Hippocampal formation (tissue), 2 donors: ENCODE data around the gene ZNF772.
A peak's percentile ranks its signal among the peaks of the same experiment; 100 is the strongest.
"Not testable (repeated sequence)": the region's sequence is repeated elsewhere in the genome, so short reads cannot be mapped to it uniquely, and the experiment has no call there.

ENCODE experiments used
- DNase-seq, 2 donors: peaks; one replicate each; lab custom pipeline; 2025; lab: John Stamatoyannopoulos, UW

Gene ZNF772

GRCh38 chr19:57477191-57478008 is at the start of gene ZNF772:
Gene ZNF772 (minus strand): TSS chr19:57477566. CDS start chr19:57477309, 257 bp downstream.
- peak; percentile 80 to 90 for DNase-seq

- not testable (repeated sequence) for DNase-seq
Measured at GRCh38 chr19:57518021-57518420, 40.7 kb upstream of the ZNF772 start.

DNA sequence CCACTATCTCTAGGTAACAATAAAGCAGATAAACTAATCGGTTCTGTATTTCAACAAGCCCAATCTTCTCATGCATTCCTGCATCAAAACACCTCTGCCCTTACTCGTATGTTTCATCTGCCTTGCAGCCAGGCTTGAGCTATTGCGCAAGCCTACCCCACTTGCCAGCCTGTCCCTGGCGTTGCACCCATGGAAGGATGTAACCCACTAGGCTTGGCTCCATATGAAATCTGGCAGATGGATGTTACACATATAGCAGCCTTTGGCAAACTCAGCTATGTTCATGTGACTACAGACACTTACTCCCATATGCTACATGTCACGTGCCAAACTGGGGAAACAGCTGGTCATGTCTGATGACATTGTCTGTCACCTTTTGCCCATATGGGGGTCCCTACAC is 37.9 kb upstream of the ZNF772 start:
- DNase-seq = no peak

DNA sequence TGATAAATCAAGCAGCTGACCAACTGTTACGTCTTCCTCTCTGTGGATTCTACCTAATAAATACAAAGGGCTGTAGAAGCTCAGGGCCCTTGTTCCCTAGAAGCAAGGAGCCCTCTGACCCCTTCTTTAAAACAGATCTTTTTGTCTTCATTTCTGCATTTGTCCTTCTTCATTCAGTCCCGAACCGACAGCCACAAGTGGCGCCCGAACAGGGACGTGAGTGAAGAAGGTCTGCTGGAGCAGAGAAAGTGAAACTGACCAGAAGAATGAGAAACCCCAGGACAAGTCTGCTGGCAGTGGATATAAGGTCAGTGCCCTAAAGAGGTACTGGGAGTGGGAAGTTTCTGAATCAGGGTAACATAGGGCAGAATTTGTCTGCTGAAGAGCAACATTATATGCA is 35.5 kb upstream of the ZNF772 start:
- no peak for DNase-seq

DNA sequence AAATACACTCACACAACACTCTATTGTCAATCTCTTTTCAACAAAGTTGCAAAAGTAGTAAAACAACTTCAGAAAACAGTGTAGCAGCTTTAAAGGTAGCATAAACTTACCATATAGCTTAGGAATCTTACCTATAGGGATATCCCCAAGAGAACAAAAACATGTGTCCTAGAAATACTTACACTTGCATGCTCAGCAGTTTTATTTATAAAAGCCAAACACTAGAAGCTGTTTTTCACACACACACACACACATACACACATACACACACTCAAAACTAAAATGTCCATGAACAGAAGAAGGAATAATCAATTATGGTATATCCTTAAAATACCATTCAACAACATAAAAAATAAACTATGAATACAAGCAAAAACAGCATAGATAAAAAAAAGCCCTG is 34.1 kb upstream of the ZNF772 start:
- no peak for DNase-seq

GRCh38 chr19:57506163-57506562 is 28.8 kb upstream of the ZNF772 start:
- DNase-seq = no peak

- DNase-seq = not testable (repeated sequence)
Measured at GRCh38 chr19:57500400-57500799, 23.0 kb upstream of the ZNF772 start.

- DNase-seq = peak; percentile 65 to 76
Measured at GRCh38 chr19:57499680-57500395, 22.5 kb upstream of the ZNF772 start, which contains the start of gene ZNF773. Gene ZNF773 (plus strand): TSS chr19:57499938. CDS start chr19:57500081, 143 bp downstream.

DNA sequence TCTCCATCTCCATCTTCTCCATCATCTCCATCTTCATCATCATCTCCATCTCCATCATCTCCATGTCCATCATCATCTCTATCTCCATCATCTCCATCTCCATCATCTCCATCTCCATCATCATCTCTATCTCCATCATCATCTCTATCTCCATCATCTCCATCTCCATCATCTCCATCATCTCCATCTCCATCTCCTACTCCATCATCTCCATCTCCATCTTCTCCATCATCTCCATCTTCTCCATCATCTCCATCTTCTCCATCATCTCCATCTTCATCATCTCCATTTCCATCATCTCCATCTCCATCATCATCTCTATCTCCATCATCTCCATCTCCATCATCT is 21.9 kb upstream of the ZNF772 start:
- DNase-seq = not testable (repeated sequence)

- DNase-seq = not testable (repeated sequence)
Measured at GRCh38 chr19:57488299-57488644, 10.9 kb upstream of the ZNF772 start.

GRCh38 chr19:57487477-57488298 is 10.3 kb upstream of the ZNF772 start, which contains the start of gene ZNF419:
Gene ZNF419 (plus strand): TSS chr19:57487750. CDS start chr19:57487951, 201 bp downstream.
- DNase-seq = peak; percentile 79 to 80

GRCh38 chr19:57473646-57474045 is 3.7 kb downstream of the ZNF772 start:
- no peak for DNase-seq

DNA sequence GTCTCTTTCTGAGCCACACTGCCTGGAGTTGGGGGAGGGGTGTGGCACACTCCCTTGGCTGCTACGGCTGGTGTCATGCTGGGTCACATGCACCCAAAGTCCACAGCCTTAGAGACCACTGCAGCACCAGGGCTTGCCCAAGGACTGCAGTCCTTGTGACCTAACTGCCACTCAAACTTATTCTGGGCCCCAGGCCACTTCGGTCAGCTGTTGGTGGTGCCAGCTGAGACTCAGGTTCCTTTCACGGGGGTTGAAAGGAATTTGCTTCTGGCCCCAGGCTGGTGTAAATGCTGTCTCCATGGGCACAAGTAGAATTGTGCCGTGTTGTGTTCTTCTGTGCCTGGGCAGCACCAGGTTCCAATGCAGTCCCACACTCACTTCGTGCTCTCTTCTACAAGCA is 10.9 kb downstream of the ZNF772 start:
- DNase-seq = no peak

- DNase-seq = no peak
Measured at GRCh38 chr19:57465680-57466381, 11.5 kb downstream of the ZNF772 start.

DNA sequence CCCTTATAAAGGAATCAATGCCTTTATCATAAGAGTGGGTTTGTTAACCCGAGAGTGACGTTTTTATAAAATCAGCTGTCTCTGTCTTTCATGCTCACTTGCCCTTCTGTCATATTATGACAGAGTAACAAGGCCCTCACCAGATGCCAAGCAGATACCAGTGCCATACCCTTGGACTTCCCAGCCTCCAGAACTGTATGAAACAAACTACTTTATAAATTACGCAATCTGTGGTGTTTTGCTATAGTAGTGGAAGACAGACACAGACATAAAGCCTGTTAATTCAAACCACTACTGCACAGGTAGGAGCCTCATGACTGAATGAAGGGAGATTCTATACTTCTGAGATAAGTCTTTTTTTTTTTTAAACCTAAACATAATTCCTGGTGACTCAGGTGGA is 25.1 kb downstream of the ZNF772 start:
- no peak for DNase-seq

DNA sequence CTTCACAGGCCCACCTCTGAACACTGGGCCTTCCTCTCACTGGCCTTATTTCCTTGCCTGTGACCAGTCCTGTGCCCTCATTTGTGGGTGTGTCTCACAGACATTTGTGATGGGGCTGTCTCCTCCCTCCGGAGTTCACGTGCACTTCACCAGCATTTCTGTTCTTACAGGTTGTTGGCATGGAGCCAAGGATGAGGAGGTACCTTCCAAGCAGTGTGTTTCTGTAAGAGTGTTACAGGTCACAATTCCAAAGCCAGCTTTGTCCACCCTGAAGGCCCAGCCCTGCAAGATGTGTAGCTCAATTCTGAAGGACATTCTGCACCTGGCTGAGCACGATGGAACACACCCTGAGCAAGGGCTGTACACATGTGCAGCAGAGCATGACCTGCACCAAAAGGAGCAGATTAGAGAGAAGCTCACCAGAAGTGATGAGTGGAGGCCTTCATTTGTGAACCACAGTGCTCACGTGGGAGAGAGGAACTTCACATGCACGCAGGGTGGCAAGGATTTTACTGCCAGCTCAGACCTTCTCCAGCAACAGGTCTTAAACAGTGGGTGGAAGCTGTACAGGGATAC is 34.2 kb downstream of the ZNF772 start:
- DNase-seq = no peak

DNA sequence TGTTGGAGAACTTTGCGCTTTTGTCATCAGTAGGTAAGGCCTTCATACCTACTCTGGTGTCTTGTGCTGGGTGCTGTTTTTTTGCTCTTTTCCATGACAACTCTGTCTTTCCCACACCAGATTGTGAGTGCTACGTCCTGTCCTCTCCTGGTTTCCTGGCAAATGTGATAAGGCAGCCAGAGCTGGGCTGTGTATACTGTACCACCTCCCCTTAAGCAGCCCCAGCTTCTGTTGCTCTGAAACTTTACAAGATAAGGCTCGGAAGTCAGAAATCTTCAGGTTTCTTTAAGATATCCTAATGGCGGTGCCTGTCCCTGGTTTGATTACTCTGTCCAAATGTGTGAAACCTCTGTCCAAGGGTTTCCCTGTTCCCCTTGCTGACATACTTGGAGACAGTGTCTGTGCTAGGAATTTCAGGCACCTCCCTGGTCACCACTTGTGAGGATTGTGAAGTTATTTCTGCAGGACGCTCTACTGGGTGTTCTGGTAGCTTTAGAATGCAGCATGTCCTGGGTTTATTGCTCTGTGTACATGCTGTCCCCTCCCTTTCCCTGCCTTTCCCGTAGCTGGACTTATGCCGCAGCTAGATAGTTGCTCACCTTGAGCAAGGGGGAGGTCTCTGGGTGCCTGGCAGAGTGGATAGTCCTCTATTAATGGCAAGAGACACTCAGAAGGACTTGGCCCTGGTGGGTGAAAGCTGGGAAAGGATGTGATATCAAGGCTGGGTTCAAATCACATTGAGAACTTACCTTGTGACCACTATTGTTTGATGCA is 35.2 kb downstream of the ZNF772 start:
- DNase-seq = no peak

DNA sequence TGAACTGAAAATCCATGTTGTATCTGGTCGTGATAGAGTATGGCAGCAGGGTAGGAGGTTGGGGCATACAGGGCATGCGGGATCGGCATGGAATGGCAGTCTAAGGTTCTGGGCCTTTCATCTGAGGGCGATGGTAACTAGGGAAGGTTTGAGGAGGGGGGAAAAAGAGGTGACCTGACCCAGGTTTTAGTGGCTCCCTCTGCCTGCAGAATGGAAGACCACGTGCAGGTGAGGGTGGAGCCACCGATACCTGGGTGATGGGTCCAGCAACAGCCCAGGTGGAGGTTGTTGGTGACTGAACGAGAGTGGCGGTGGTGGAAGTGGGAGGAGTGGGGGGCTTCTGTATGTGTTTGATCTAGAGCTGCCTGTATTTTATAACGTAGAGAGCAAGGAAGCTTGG is 38.4 kb downstream of the ZNF772 start:
- no peak for DNase-seq

DNA sequence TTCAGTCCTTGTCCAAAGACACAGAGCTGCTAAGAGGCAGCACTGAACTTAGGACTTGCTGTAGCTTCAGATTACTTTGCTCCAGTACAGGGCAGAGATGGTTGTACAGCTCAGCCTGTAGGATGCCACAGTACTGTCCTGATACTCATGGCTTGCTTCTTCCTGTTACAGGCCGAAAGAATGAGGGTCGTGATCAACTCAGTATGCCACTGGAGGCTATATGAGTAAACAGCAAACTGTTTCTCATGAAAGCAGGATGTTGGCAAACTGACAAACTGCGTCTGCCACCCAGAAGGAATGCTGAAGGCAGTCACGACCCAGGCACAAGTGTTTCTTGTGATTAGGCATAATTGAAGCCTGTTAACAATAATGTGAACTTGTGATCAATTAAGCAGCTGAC is 39.4 kb downstream of the ZNF772 start:
- DNase-seq = no peak

DNA sequence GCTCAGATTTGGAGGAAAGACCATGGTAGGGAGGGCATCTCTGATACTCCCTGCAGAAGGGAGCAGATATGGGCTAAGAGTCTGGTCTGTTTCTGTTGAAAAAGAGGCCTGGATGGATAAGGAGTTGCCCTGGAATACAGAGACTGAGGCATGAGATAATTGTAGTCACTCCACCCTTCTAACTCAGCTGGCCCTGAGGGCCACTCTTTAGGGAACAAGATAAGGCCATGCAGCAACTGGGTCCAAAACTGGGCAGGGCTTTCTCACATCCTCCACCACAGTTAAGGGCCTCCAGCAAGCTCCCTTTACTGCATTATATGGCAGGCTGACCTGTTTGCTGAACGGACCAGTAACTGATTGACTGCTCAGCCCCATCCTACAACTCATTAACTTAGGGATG is 40.9 kb downstream of the ZNF772 start:
- DNase-seq = no peak
